Non-pigmented ciliary epithelial cell (primary cell): ENCODE data around the gene TXN2.
A peak's percentile ranks its signal among the peaks of the same experiment; 100 is the strongest.
"Not testable (repeated sequence)": the region's sequence is repeated elsewhere in the genome, so short reads cannot be mapped to it uniquely, and the experiment has no call there.

Experiments
- DNase-seq: peaks from one replicate; pipeline ENCODE4 v3.0.0-alpha.2; 2010; ENCODE audit warnings: low read depth

TXN2 gene

DNA sequence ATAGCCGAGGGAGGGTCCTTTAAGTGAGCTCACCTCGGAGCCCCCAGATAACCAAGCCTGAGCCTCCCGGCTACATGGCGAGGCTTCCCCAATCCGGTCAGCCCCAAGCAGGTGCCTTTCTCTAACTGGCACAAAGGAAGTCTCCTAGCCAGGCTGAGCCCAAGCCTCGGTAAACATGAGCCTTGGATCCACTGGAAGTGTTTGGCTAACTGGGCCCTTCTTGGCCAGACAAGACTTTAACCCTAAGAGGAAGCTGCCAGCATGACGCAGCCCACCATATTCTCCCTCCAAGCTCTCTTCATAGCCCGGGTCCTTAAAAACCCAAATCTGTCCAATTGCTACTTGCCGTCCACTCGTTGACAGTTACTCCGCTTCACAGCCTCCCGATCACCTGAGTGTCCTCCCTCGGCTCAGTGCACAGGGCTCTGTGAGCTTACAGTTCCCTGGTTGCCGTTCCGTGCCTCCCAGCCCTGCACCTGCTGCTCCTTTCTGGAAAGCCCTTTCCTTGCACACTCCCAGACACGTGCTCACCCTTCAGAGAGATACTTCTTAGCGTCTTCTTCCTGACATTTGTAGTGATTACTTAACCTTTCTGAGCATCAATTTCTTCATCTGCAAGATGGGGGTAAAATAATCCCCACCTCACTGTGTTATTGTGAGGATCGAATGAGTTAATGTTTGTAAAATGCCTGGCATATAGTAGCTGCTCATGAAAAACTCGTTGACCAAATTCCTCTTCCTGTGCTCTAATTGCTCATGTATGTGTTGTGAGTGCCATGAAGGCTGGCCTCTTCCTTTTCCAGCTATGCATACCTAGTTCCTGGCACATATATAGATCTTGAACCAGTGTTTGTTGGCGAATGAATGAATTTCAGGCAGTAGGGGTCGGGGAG, 25.6 kb downstream of the TXN2 start:
- DNase-seq, result no peak

DNA sequence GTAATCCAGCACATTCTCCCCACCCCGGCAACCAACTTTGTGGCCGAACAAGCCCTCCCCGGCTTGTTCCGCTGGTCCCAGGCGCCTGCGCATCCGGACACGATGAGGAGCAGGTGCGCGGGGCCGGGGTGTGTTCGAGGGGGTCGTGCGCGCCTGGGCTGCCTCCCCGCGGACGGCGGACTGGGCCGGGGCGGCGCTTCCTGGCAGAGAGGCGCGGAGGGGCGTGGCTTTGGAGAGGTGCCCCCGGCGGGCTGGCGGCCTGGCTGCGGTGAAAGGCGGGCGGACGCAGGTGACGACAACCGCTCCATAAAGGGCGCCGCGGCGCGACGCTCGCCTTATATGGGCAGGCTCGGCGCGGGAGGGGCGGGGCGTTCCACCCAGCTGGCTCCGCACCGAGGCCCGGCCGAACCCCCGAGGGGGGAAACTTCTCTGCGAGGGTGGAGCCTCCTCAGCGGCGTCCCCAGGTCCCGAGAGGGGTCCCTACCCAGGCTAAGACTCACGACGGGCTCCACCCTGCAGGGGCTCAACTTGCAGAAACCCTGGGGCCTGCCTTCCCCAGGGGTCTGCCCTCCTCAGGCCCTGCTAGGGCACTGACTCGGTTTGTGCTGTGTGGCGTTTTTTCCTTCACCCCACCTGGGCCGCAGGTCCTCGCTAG, 26.4 kb downstream of the TXN2 start:
- no peak for DNase-seq

DNA sequence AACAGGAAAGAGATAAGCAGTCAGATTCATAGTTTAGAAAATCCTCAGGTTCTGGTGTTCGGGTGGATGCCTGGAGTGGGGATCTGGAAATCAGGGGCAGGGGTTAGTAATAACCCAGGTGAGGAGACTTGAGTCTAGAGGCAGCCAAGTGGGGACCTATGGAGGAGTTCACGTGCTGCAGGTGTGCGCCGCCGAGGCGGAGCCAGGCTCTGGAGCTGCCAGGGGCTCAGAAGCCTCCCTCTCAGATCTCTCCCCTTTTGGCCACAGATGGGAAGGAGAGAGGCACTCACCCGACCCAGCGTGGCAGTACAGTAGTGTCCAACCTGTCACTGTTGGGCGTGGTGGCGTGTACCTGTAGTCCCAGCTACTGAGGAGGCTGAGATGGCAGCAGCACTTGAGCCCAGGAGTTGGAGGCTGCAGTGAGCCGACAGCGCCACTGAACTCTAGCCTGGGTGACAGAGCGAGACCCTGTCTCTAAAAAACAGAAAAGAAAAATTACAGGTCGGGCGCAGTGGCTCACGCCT, 27.5 kb downstream of the TXN2 start:
- no peak for DNase-seq

DNA sequence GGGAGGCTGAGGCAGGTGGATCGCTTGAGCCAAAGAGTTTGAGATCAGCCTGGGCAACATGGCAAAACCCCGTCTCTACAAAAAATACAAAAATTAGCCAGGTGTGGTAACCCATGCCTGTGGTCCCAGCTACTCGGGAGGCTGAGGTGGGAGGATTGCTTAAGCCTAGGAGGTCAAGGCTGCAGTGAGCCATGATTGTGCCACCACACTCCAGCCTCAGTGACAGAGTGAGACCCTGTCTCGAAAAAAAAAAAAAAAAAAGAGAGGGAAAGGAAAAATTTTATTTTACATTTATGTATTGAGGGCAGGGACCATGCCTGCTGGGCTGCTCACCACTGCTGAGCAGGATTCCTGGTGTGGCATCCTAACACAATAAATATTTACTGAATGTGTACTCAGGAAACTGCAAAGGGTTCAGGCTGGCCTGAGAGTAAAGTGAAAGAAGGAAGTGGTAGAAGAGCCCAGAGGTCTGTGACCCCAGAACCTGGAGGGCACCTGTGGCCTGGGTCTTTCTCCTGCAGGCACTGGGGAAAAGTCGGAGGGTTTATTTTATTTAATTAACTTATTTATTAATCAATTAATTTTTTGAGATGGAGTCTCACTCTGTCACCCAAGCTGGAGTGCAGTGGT, 28.3 kb downstream of the TXN2 start:
- DNase-seq, result not testable (repeated sequence)

DNA sequence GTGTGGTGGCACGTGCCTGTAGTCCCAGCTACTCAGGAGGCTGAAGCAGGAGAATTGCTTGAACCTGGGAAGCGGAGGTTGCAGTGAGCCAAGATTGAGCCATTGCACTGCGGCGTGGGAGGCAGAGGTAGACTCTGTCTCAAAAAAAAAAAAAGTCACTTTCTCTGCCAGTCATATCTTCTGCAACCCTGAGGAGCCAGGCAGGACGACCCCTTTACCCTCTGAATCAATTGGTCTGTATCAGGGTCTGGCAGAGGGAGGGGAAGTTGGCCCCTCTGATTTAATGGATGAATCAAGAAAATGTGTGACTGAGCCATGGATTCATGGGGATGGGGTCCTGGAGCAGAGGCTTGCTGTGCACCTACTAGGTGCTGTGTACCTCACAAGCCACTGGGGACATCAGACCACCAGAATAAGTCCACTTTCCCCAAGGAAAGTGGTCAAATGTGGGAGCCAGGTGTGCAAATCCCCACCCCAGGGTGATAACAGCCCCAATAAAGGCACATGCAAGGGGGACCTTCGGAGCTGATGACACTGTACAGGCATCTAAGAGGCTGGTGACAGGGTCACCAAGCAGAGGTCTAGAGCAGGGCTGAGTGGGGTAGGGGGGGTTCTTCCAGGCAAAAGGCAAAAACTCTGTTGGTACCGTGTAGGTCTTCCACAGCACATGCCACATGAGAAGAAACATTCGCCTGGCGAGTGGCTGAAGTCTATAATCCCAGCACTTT, 29.0 kb downstream of the TXN2 start:
- DNase-seq, result no peak

DNA sequence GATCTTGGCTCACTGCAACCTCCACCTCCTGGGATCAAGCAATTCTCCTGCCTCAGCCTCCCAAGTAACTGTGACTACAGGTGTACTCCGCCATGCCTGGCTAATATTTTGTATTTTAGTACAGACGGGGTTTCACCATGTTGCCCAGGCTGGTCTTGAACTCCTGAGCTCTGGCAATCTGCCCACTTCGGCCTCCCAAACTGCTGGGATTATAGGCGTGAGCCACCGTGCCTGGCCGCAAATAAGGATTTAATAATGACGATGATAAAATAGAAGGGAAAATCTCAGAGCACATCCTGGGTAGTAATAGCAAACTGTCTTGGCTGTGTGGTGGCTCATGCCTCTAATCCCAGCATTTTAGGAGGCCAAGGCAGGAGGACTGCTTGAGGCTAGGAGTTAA, 30.5 kb downstream of the TXN2 start:
- not testable (repeated sequence) for DNase-seq

DNA sequence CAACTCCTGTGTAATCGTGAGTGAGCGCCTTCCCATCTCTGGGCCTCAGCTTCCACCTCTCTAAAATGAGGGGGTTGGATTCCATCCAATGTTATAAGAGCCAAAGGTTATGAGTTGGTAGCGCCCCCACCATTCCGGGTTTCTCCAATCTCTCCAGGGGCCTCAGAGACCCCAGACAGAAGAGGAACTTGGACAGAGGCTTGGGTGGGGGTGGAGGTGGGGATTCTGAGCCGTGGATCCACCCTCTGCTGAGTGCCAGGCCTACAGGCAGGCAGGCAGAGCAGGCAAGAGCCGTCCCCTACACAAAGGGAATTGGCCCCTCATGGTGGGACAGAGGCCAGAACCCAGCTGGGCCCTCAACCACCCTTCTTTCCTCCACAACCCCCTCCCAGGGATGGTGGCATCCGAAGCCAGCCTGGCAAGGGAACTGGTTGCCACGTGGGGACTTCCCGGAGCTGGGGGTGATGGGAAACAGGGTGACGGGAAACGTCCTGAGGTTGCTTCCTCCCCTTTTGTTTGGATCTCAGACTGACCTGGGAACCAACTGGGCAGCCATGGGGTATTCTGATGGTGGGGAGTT, 31.8 kb downstream of the TXN2 start:
- DNase-seq, result no peak

DNA sequence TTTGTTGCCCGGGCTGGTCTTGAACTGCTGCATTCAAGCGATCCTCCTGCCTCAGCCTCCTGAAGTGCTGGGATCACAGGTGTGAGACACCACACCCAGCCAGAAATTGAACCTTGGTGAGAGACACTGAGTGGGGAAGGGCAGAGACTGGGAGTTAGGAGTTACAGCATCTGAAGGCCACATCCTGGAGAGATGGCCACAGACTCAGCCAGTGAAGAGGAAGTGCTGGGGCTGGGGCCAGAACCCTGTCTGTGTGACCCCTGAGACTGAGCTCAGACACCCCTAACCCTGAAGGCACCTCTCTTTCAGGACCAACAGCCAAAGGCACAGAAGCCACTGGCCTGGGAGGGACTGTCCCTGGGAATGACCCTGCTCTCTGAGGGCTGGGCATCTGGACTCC, 33.8 kb downstream of the TXN2 start:
- no peak for DNase-seq

DNA sequence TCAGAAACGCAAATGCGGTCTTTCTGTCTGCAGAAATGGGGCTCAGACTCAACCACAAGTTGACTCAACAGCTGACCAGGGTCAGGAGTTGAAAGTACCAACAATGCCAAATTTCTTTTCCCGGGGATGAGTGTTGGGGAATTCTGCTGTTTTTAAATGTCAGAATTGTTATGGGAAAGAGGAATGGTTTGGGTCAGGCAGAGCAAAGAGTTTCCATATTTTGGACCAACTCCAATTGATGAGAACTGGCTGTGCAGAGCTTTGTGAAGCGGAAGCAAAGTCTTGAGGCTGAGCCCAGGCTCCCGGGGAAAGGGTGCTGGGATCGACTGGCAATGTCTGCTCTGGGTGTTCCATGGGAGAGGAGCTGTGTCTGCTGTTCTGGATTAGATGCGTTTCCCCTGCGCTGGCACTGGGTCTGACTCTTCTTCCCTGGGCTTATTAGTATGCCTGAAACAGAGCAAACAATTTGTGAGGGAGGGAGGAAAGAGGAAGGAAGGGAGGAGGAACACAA, 36.2 kb downstream of the TXN2 start:
- peak; percentile 78 for DNase-seq

DNA sequence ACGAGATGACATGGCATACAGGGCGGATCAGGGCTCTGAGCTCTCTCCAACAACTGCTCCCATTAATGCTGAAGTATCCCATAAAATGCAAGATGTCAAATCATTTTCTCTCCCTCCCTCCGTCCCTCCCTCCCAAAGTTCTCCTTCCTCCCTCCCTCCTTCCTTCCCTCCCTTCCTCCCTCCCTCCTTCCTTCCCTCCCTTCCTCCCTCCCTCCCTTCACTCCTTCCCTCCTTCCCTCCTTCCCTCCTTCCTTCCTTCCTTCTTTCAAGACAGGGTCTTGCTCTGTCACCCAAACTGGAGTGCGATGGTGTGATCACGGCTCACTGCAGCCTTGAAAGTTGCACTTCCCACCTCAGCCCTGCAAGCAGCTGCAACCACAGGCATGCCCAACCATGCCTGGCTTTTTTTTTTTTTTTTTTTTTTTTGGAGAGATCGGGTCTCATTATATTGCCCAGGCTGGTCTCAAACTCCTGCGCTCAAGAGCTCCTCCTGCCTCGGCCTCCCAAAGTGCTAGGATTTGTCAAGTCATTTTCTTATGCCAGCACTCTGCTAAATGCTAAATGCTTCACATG, 38.2 kb downstream of the TXN2 start:
- DNase-seq, result no peak

DNA sequence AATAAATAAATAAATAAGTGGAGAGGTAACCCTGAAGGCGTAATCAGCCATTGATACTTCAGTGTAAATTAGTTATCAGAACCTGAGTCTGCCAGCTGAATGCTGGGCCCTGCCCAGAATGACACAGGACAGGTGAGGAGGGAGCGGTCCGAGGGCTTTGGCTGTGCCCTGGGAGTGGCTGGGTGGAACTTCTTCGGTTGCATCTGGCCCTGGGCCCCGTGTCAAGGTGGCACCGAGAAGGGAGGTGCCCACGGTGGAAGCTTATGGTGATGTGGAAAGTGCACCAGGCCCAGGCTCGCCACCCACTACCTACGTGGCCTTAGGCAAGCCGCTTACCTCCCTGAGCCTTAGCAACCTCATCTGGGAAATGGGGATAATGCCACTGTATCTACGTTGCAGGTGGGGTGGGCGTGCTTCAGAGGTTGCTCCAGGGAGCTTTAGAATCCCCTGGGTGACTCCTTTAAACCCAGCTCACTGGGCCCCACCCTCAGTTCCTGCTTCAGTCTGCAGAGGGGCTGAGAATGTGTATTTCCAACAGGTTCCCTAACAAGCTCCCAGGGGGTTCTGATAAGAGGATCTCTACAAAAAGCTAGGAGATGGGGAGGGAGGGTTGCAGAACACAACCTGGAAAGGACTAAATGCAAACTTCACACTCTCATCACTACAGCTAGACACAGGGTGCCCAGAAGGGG, 38.8 kb downstream of the TXN2 start:
- DNase-seq, result no peak

DNA sequence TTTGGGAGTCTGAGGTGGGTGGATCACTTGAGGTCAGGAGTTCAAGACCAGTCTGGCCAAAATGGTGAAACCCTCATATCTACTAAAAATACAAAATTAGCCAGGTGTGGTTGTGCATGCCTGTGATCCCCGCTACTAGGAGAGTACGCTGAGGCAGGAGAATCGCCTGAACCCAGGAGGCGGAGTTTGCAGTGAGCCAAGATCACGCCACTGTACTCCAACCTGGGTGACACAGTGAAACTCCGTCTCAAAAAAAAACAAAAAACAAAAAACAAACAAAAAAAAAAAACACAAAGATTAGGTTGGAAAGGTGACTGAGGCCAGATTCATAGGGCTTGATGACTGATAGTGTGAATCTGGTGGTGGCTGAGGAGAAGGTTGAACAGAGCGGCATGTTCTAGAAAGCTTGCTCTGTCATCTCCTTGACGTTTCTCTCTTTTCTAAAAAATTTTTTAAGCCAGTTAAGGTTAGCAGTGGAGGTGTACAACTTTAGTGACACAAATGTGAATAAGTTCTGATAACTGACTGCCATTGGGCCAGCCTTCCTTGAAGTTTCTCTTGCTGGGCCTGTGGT, 40.9 kb downstream of the TXN2 start:
- DNase-seq, result no peak

DNA sequence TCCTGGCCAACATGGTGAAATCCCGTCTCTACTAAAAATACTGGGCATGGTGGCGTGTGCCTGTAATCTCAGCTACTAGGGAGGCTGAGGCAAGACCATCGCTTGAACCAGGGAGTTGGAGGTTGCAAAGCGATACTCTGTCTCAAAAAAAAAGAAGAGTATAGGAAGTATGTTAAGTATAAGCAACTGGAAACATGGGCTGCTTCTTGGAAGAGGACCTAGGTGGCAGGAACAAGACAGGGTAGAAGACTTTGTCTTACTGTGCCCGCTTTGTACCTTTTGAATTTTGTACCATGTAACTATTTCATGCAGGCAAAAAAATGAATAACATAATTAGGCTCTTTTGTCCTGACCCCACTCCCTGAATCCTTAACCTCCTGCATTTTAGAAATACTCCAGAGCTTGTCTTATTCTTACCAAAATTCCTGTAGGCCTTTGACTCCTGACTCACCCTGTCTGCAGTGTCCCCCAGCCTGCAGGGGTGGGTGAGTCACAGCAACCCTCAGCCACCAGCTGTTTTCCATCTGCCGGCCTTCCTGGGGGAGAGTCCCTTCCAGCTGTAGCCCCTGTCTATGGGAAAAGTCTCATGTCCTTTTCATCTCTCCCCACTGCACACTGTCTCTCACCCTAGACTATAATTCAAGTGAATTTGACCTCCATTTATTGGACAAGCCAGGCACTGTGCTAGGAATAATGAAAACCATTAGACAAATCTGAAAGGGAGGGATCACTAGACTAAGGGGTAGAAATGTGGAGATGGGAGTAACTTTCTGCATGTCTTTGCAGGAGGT, 41.8 kb downstream of the TXN2 start:
- peak; percentile 89 for DNase-seq

DNA sequence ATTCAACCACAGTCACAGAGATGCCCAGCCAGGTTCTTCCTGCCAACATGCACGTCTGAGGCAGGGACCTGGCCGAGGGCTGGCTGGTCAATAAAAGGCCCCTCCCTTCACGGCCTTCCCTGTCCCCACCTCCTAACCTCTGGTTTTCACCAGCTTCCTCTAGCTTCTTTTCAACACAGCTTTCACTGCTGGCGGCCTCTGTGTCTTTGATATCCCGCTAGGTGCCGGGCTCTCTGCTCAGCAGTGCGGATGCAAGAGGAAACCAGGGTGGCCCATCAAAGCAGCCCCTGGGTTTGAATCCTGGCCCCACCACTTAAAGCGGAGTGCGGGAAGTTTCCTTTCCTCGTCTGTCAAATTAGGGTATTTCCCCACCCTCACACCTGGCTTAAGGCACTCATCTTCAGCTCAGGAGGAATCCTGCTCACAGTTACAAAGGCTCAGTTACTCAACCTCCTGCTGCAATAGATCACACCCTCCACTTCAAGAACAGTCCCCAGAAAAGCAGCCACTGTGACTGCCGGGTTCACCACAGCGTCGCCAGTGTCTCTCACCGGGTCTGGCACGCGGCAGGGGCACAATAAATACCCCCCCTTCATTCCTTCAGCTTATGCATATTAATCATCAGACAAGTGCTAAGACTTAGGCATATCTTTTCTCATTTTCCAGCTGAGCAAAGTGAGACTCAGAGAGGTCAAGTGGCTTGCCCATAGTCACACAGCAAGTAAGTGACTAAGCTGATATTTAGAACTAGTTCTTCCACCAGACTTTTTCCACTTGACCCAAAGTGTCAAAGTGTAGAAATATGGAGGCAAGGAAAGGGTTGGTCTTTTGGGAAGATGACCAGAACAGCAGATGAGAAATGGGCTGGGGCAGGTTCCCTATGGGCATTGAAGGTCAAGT, 45.7 kb downstream of the TXN2 start:
- DNase-seq, result no peak

DNA sequence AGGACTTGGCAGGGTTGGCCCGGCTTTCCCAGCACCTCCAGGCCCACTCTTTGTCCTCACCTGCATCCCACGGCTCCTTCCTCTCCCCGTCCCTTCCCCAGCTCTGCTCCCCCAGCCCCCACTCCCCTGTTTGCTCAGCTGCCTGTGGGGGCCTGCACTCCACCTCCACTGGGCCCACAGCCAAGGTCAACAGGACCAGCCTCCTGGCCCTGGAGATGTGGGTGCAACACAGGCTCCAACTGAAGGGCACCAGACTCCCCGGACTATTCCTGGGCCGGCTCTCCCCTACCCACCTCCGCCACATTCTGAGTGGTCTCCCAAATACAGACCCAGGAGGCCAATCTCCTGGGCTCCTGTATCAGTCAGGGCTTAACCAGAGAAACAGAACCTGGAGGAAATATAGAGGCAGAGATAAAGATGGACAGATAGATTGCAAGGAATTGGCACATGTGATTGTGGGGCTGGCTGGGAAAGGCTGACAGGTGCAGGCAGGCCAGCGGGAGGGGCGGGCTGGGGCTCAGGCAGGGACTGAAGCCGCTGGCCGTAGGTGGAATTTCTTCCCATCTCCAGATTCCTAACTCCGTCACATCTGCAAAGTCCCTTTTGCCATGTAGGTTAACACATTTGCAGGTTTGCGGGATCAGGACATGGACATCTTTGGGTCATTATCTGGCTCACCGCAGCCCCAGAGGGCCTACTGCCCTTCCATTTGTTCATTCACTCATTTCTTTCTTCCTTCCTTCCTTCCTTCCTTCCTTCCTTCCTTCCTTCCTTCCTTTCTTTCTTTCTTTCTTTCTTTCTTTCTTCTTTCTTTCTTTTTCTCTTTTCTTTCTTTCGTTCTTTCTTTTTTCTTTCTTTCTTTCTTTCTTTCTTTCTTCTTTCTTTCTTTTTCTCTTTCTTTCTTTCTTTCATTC, 47.9 kb downstream of the TXN2 start:
- no peak for DNase-seq

DNA sequence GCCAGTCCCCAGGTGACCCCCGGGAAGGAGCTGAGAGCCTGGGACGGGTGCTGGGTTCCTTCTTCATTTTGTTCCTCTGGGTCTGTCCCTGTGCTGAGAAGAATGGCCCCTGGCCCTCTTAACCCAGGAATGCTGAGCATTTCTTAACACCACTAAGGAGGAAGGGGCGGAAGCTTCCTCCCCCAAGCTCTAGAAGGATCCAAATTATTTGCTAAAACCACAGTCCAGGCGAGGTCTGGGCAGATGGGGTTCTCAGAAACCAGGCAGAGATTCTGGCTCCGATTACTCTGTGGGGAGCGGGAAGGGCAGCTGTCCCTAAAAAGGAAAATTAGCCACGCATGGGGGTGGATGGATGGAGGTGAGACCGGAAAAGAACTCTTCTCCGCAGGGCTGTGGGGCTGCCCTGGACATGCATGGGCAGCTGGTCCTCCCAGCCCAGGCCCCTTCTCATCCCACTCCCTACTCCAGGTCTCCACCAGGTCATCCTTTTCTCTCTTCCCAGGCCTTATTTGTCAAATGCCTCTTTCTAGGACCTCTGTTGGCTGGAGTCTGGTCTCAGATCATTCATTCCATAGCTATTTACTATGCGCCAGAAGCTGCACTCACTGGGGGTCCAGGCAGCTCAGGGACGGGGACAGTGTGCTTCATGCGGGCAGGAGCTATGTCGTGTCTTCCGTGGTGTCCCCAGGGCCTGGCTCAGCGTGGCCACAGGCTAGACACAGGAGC, 48.7 kb downstream of the TXN2 start:
- DNase-seq, result no peak

DNA sequence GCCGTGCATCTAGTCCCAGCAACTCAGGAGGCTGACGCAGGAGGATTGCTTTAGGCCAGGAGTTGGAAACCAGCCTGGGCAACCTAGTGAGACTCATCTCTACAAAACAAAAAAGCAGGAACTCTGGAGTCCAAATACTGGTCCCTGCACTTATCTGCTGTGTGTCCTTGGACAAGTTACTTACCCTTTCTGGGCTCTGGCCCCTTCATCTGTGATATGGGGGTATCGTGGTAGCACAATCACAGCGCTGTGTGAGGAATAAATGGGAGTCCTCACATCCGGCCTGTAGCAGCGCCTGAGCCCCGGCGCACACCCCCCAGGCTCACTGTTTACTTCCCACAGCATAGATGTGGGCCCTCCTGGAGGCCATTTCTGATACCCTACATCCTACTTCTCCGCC, 49.5 kb downstream of the TXN2 start:
- DNase-seq, result no peak
